Breast epithelium (tissue), 4 donors: Measurements from ENCODE around the gene CPA1. TPM values are rescaled to one million over a fixed set of nuclear protein-coding genes. Genes with fewer than 3 reads are reported as not detected.

Experiments used
- DNase-seq, 2 donors: peaks; one replicate each; pipeline ENCODE4 v3.0.0-alpha.2; 2019; ENCODE audit warnings: low spot score in 2 of 2
- H3K27ac ChIP-seq, 2 donors: fragments of 200-600 bp; sonication (generic) in 1 of 2; one replicate each; pipeline ENCODE4 v1.5.1; 2016 to 2019; ENCODE audit warnings: mild to moderate bottlenecking in 1 of 2
- H3K27me3 ChIP-seq, 2 donors: fragments of 200-600 bp; sonication (generic) in 1 of 2; one replicate each; pipeline versions ENCODE4 v1.5.1 to v1.6.0; 2017 to 2019; ENCODE audit warnings: control low read depth in 1 of 2, mild to moderate bottlenecking in 1 of 2
- H3K36me3 ChIP-seq: fragments of 200-600 bp; one replicate; pipeline ENCODE4 v1.5.1; 2019
- H3K4me1 ChIP-seq, 2 donors: fragments of 200-600 bp; sonication (generic); one replicate each; pipeline ENCODE4 v1.5.1; 2016 to 2019; ENCODE audit warnings: control low read depth in 1 of 2
- H3K4me3 ChIP-seq, 3 donors: fragments of 200-600 bp; sonication (generic); 1 replicate in 2 of 3; 2 replicates in 1 of 3; pipeline ENCODE4 v1.5.1; 2016 to 2019; ENCODE audit warnings: mild to moderate bottlenecking in 3 of 3, moderate library complexity in 2 of 3
- H3K9me3 ChIP-seq, 2 donors: fragments of 200-600 bp; sonication (generic) in 1 of 2; one replicate each; pipeline ENCODE4 v1.5.1; 2016 to 2019; ENCODE audit warnings: control low read depth in 1 of 2
- CTCF ChIP-seq, 3 donors: fragments of 450-650 bp; IDR thresholded peaks; one replicate each; pipeline ENCODE4 v1.5.1; 2016 to 2017; ENCODE audit warnings: antibody characterized with exemption in 3 of 3, mild to moderate bottlenecking in 3 of 3, moderate library complexity in 3 of 3
- POLR2A ChIP-seq: fragments of 450-650 bp; IDR thresholded peaks from one replicate; pipeline ENCODE4 v1.6.1; 2016; ENCODE audit warnings: antibody characterized with exemption, mild to moderate bottlenecking, moderate library complexity
- POLR2AphosphoS5 ChIP-seq, 3 donors: sonication (generic); formaldehyde crosslinking; IDR thresholded peaks; one replicate each; pipeline ENCODE4 v1.6.1; 2017; ENCODE audit warnings: antibody characterized with exemption in 3 of 3
- intact Hi-C: fragments of 100-400 bp; cut with DNase I; formaldehyde crosslinking; loops from one replicate; pipeline ENCODE4 v1.15.1; 2023; ENCODE audit warnings: low total_unique reads
- total RNA-seq, 3 donors: library from RNA; depleted of rRNA; stranded (reverse); fragments of >200 nt; gene quantifications; one replicate each; pipeline ENCODE4 v1.1.0, GENCODE V29; 2016

The CPA1 gene
- total RNA-seq, 3 donors from 2014 or later, result 0.73 to 0.96 TPM; not detected in 1

GRCh38 chr7:130383187-130383980, 3.1 kb downstream of the CPA1 start:
- peak in 1 of 2 donors; percentile 10 for DNase-seq
- intact Hi-C loops, result no loop called here

GRCh38 chr7:130384371-130384801, 4.1 kb downstream of the CPA1 start:
- TF ChIP-seq POLR2A (no peak), CTCF (IDR thresholded peaks at IDR 0.05) (no peak), POLR2AphosphoS5 (IDR thresholded peaks at IDR 0.05) (no peak)
- intact Hi-C loops, result no loop called here

More at GRCh38 chr7:130383187-130383980, 3.1 kb downstream of the CPA1 start:
- H3K4me3 ChIP-seq, result no peak overlapping the region
- no peaks in the 10 kb centered on the region for H3K27me3 ChIP-seq
- no peaks in the 10 kb centered on the region for H3K9me3 ChIP-seq
- no peak for TF ChIP-seq POLR2AphosphoS5 (IDR thresholded peaks at IDR 0.05)
- no peak for TF ChIP-seq CTCF (IDR thresholded peaks at IDR 0.05)
- no peak for TF ChIP-seq POLR2A
- H3K4me1 ChIP-seq, result peaks cover 3 to 8% of the 10 kb centered on the region in 2 donors
- no peaks in the 10 kb centered on the region for H3K36me3 ChIP-seq
- no peak overlapping the region for H3K27ac ChIP-seq

GRCh38 chr7:130384841-130385599, 4.7 kb downstream of the CPA1 start:
- Histone ChIP-seq H3K27ac (no peak overlapping the region), H3K4me3 (no peak overlapping the region), H3K27me3 (no peaks in the 10 kb centered on the region), H3K9me3 (no peaks in the 10 kb centered on the region), H3K4me1 (peaks cover 2 to 3% of the 10 kb centered on the region in 2 donors), H3K36me3 (no peaks in the 10 kb centered on the region)
- intact Hi-C loops, result no loop called here
- TF ChIP-seq CTCF (IDR thresholded peaks at IDR 0.05) (no peak), POLR2AphosphoS5 (IDR thresholded peaks at IDR 0.05) (no peak), POLR2A (no peak)
- no peak for DNase-seq

More at GRCh38 chr7:130384371-130384801, 4.1 kb downstream of the CPA1 start:
- peaks cover 3 to 8% of the 10 kb centered on the region in 2 donors for H3K4me1 ChIP-seq
- no peak overlapping the region for H3K27ac ChIP-seq
- H3K4me3 ChIP-seq, result no peak overlapping the region
- no peaks in the 10 kb centered on the region for H3K9me3 ChIP-seq
- H3K27me3 ChIP-seq, result no peaks in the 10 kb centered on the region
- H3K36me3 ChIP-seq, result no peaks in the 10 kb centered on the region
- no peak for DNase-seq

GRCh38 chr7:130385600-130386066, 5.3 kb downstream of the CPA1 start:
- Histone ChIP-seq H3K36me3 (no peaks in the 10 kb centered on the region), H3K4me1 (no peaks in the 10 kb centered on the region), H3K4me3 (no peak overlapping the region), H3K9me3 (no peaks in the 10 kb centered on the region), H3K27me3 (no peaks in the 10 kb centered on the region), H3K27ac (no peak overlapping the region)
- intact Hi-C loops, result no loop called here
- no peak for DNase-seq
- TF ChIP-seq POLR2A, result no peak
- no peak for TF ChIP-seq CTCF (IDR thresholded peaks at IDR 0.05)
- no peak for TF ChIP-seq POLR2AphosphoS5 (IDR thresholded peaks at IDR 0.05)

- Histone ChIP-seq H3K36me3 (no peaks in the 10 kb centered on the region), H3K27me3 (no peaks in the 10 kb centered on the region), H3K4me3 (no peak overlapping the region), H3K9me3 (no peaks in the 10 kb centered on the region), H3K27ac (peak overlapping the region in 1 of 2 donors; percentile 40), H3K4me1 (no peaks in the 10 kb centered on the region)
- intact Hi-C loops, result no loop called here
- TF ChIP-seq POLR2A, result no peak
- DNase-seq, result no peak
Observed at GRCh38 chr7:130386876-130387275, 6.6 kb downstream of the CPA1 start.
